SHP77 treated with DMSO at 0.1 percent for 48 hours (cell line): ENCODE results near the gene TBCEL.

ENCODE experiments used
- DNase-seq: peaks from one replicate; lab custom pipeline; 2025; lab: John Stamatoyannopoulos, UW

The TBCEL gene

DNA sequence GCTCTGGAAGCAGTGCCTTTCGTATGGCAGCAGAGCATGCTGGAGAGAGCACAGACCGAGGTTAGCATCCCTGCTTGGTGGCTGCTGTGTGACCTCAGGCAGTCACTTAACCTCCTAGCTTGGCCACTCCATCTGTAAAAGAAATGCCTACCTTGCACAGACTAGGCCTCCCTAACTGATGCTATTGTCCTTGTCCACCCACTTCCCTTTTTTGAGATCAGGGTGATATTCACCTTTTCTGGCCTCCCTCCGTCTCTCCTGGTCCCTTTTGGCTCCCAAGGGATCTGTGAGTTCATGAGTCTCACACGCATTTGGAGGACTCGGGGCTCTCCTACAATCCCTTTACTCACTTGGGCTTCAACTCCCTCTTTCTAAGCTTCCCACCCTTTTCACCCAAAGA, 114.4 kb downstream of the TBCEL start:
- no peak for DNase-seq

DNA sequence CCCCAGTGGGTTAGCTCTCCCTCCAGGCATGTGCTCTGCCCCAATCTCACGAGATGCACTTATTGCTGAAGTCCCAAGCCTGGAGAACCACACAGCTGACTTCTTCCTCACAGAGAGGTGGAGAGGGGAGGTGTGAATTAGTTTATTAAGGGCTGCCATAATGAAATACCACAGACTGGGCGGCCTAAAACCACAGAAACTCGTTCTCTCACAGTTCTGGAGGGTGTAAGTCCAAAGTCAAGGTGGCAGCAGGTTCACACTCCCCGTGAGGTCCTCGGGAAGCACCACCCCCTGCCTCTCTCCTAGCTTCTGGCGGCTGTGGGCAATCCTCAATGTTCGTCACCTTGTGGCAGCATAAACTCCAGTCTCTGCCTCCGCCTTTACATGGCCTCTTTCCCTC, 116.5 kb downstream of the TBCEL start:
- no peak for DNase-seq
